Lower lobe of right lung (tissue), 2 donors: Measurements from ENCODE around the gene FAM210A. TPM values are rescaled to one million over a fixed set of nuclear protein-coding genes. Genes with fewer than 3 reads are reported as not detected.

Experiments used
- ATAC-seq, 2 donors: fragments of 200-7000 bp; cut with Tn5 transposase; one replicate each; pipeline ENCODE4 v1.9.1; 2020 to 2022; ENCODE audit warnings: mild to moderate bottlenecking in 2 of 2, moderate library complexity in 2 of 2
- DNase-seq: peaks from one replicate; pipeline ENCODE4 v3.0.0-alpha.2; 2020
- H3K27ac ChIP-seq: fragments of 200-600 bp; one replicate; pipeline ENCODE4 v1.8.0; 2022
- H3K27me3 ChIP-seq: fragments of 200-600 bp; one replicate; pipeline ENCODE4 v1.8.0; 2022; ENCODE audit warnings: low read depth
- H3K36me3 ChIP-seq: fragments of 200-600 bp; one replicate; pipeline ENCODE4 v1.8.0; 2022; ENCODE audit warnings: mild to moderate bottlenecking
- H3K4me1 ChIP-seq: fragments of 200-600 bp; one replicate; pipeline ENCODE4 v1.8.0; 2022
- H3K4me3 ChIP-seq: fragments of 200-600 bp; one replicate; pipeline ENCODE4 v1.8.0; 2022; ENCODE audit warnings: mild to moderate bottlenecking
- H3K9me3 ChIP-seq: fragments of 200-600 bp; one replicate; pipeline ENCODE4 v1.8.0; 2022
- intact Hi-C: fragments of 100-400 bp; cut with DNase I; formaldehyde crosslinking; loops from one replicate; pipeline ENCODE4 v1.11.0; 2022
- total RNA-seq: library from RNA; stranded (reverse); fragmentation: NEBNext Ultra II Directional; extraction: Animal tissue kit (Norgen Biotek cat#: 25700); gene quantifications from one replicate; pipeline ENCODE4 v1.2.1, GENCODE V29; 2021
- TF ChIP-seq, protein P1 (sequence below): fragments of 200-600 bp; IDR thresholded peaks from one replicate; pipeline ENCODE4 v1.8.0; 2022; ENCODE audit warnings: antibody characterized with exemption, mild to moderate bottlenecking
- donor health status: DM: no; HTN: yes; CAD: no; lungs with severe emphysema.

Gene FAM210A
- total RNA-seq, 1 donor from 2014 or later = 9.2 TPM

DNA sequence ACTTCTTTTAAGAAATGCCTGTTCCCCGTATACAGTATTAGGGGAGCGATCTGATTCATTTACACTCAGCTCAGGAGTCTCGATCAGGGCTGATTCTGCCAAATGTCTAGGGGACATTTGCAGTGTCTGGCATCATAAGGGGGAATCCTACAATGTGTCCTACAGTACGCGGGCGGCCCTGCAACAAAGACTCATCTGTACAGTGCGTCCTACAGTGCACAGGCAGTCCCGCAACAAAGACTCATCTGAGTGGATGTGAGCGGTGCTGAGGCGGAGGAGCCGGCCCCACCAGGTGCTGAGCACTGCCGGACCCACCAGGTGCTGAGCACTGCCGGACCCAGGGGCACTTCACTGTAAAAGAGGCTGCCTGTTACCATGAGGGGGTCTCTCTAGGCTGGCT is 102.5 kb downstream of the FAM210A start:
- Histone ChIP-seq H3K36me3 (no peaks in the 10 kb centered on the region), H3K27ac (peak overlapping the region; percentile 18), H3K9me3 (no peaks in the 10 kb centered on the region), H3K4me3 (no peak overlapping the region), H3K27me3 (no peaks in the 10 kb centered on the region), H3K4me1 (no peaks in the 10 kb centered on the region)
- DNase-seq (no peak), ATAC-seq (no peak)
- intact Hi-C loops = no loop called here
- TF ChIP-seq, protein P1, sequence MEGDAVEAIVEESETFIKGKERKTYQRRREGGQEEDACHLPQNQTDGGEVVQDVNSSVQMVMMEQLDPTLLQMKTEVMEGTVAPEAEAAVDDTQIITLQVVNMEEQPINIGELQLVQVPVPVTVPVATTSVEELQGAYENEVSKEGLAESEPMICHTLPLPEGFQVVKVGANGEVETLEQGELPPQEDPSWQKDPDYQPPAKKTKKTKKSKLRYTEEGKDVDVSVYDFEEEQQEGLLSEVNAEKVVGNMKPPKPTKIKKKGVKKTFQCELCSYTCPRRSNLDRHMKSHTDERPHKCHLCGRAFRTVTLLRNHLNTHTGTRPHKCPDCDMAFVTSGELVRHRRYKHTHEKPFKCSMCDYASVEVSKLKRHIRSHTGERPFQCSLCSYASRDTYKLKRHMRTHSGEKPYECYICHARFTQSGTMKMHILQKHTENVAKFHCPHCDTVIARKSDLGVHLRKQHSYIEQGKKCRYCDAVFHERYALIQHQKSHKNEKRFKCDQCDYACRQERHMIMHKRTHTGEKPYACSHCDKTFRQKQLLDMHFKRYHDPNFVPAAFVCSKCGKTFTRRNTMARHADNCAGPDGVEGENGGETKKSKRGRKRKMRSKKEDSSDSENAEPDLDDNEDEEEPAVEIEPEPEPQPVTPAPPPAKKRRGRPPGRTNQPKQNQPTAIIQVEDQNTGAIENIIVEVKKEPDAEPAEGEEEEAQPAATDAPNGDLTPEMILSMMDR = no peak

DNA sequence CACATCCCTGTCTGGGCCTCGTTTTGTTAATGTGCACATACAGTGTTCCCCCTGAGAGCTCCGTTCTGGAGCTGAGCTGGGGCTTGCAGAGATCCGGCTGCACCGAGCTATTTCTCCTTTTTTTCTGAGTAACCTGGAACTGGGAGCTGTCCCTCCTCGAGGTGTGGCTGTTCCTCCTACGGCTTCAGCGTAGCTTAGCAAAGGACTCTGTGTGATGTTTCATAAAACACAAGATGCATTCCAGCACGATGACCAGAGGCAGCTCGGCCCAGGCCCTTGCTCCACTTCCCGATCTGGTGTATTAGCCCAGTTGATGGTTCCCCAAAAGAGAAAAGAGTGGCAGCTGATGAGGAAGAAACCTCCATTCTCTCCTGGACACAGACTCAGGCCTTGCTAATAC is 103.0 kb downstream of the FAM210A start:
- intact Hi-C loops = no loop called here
- H3K4me1 ChIP-seq = no peaks in the 10 kb centered on the region
- TF ChIP-seq, protein P1 = no peak
- H3K27ac ChIP-seq = no peak overlapping the region
- no peaks in the 10 kb centered on the region for H3K9me3 ChIP-seq
- no peak overlapping the region for H3K4me3 ChIP-seq
- no peaks in the 10 kb centered on the region for H3K27me3 ChIP-seq
- ATAC-seq (peak; percentile 48 to 49), DNase-seq (no peak)
- no peaks in the 10 kb centered on the region for H3K36me3 ChIP-seq

DNA sequence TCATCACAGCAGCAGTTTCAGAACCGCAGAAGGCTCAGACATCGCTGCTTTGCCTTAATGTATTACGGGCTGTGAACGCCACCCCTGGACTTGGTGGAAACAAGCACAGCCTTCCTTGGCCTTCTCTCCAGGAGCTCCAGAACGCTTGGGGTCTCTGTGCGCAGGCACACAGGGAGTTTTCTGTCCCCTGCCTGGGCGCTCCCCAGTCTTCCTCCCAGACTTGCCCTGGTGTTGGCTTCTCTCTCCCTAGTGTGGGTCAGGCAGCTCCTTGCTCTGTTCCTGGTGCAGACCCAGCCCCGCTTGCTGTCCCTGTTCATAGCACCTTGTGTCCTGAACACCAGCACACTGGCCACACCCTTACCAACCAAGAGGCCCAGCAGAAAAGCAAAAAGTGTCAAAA is 103.6 kb downstream of the FAM210A start:
- ATAC-seq (no peak), DNase-seq (no peak)
- intact Hi-C loops = no loop called here

DNA sequence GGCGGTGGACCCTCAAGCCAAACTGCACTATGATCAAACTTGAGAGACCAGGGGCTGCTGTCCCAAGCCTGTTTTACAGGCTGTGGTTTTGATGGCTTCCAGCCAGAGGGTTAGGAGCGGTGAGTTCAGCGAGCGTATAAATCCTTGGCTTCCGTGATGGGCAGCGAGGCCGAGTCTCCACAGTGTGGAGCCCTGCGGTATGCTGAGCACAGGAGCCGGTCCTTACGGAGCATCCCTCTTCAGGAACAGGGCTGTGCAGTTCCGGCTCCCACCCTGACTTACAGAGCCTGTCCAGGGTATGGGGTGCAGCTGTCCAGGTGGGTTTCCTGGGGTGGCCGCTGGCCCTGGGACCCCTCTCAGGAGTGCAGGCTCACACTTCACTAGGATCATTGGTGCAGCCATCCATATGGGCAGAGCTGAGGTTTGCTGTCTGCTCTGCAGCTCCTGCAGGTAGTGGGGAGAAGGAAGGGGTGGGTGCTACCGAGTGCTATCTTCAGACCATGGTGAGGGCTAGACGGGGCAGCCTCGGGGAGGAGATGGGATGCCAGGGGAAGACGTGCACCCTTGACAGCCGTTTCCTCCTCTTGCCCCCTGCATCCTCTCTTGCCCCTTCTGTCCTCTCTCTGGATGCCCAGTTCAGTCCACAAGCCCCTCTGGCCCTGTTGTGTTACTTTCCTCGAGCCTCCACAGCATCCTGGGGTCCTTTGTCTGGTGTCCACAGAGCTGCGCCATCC is 104.3 kb downstream of the FAM210A start:
- Histone ChIP-seq H3K4me1 (no peaks in the 10 kb centered on the region), H3K27ac (no peak overlapping the region), H3K27me3 (no peaks in the 10 kb centered on the region), H3K36me3 (no peaks in the 10 kb centered on the region), H3K9me3 (no peaks in the 10 kb centered on the region), H3K4me3 (no peak overlapping the region)
- TF ChIP-seq, protein P1 = no peak
- intact Hi-C loops = no loop called here
- DNase-seq = no peak
- ATAC-seq = no peak

More for the DNA sequence above, 103.6 kb downstream of the FAM210A start:
- H3K4me1 ChIP-seq = no peaks in the 10 kb centered on the region
- no peak overlapping the region for H3K4me3 ChIP-seq
- no peak overlapping the region for H3K27ac ChIP-seq
- H3K9me3 ChIP-seq = no peaks in the 10 kb centered on the region
- no peaks in the 10 kb centered on the region for H3K27me3 ChIP-seq
- H3K36me3 ChIP-seq = no peaks in the 10 kb centered on the region
- TF ChIP-seq, protein P1 = no peak

DNA sequence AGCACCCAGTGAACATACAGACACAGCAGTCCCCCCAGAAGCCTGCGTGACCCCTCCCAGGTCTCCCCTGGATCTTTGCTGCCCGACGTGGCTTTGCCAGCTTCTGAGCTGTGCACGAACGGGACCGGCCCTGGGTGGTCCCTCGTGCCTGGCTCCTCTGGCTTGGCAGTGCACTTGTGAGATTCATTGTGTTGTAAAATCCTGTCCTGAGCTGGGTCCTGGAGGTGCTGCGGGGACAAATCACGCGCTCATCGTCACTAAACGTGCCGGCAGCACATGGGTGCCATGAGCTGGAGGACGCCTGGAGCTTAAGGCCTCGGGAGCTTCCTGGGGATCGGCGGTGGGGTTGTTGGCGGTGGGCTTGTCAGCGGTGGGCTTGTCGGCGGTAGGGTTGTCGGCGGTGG is 104.9 kb downstream of the FAM210A start:
- ATAC-seq (no peak), DNase-seq (no peak)
- H3K4me1 ChIP-seq = no peaks in the 10 kb centered on the region
- no peak overlapping the region for H3K4me3 ChIP-seq
- H3K36me3 ChIP-seq = no peaks in the 10 kb centered on the region
- H3K27me3 ChIP-seq = no peaks in the 10 kb centered on the region
- intact Hi-C loops = no loop called here
- TF ChIP-seq, protein P1 = no peak
- no peak overlapping the region for H3K27ac ChIP-seq
- H3K9me3 ChIP-seq = no peaks in the 10 kb centered on the region
